Endothelial cell of umbilical vein (primary cell): Measurements from ENCODE around the gene FBXL4. TPM values are rescaled to one million over a fixed set of nuclear protein-coding genes. Genes with fewer than 3 reads are reported as not detected.
A peak's percentile ranks its signal among the peaks of the same experiment; 100 is the strongest.

ENCODE experiments used
- BruUV-seq: library from RNA; stranded (reverse); fragments of 400-500 nt; replicated peaks from 2 replicates; lab custom pipeline; 2021; lab: Mats Ljungman, UMichigan
- CTCF ChIA-PET: fragments of 300-600, 350-600 bp; sonication (Branson Sonifier 250); formaldehyde crosslinking; loops from one replicate; lab custom pipeline; 2021; ENCODE audit warnings: antibody characterized with exemption, inconsistent platforms; lab: Charles Lee
- POLR2A ChIA-PET: fragments of 300-600, 350-600 bp; sonication (Branson Sonifier 250); formaldehyde crosslinking; loops from one replicate; lab custom pipeline; 2021; ENCODE audit warnings: antibody characterized with exemption, inconsistent platforms; lab: Charles Lee
- DNase-seq: peaks from one replicate; pipeline ENCODE4 v3.0.0-alpha.2; 2011; ENCODE audit warnings: low read depth, low spot score
- FAIRE-seq: peaks from 2 replicates; lab custom pipeline; 2011; peaks lifted over from hg19 to GRCh38; lab: Jason Lieb, UNC
- H2AFZ ChIP-seq: 2 replicates; pipeline ENCODE4 v1.6.0; 2012; ENCODE audit warnings: low read depth, low read length, control low read depth, inconsistent platforms
- H3K27ac ChIP-seq: 2 replicates; pipeline ENCODE4 v1.5.1; 2011; ENCODE audit warnings: low read depth, mild to moderate bottlenecking, control low read depth, low read length, moderate library complexity; ENCODE audit not compliant: insufficient read depth
- H3K27me3 ChIP-seq, 2 experiments: 2 replicates each; pipeline versions ENCODE4 v1.6.0 to v1.6.1; 2011; ENCODE audit warnings: low read length in 2 of 2, mixed read lengths in 1 of 2; ENCODE audit not compliant: control insufficient read depth in 2 of 2, insufficient read depth in 2 of 2
- H3K36me3 ChIP-seq, 2 experiments: 2 replicates in 1 of 2; 3 replicates in 1 of 2; pipeline ENCODE4 v1.5.1; 2011; ENCODE audit warnings: low read length in 2 of 2, mild to moderate bottlenecking in 1 of 2, moderate library complexity in 1 of 2; ENCODE audit not compliant: control insufficient read depth in 2 of 2, insufficient read depth in 2 of 2; ENCODE audit errors: extremely low read depth in 1 of 2
- H3K4me1 ChIP-seq: 3 replicates; pipeline ENCODE4 v1.5.1; 2011; ENCODE audit warnings: mild to moderate bottlenecking, low read length; ENCODE audit not compliant: control insufficient read depth, insufficient read depth; ENCODE audit errors: extremely low read depth
- H3K4me2 ChIP-seq: 2 replicates; pipeline ENCODE4 v1.6.1; 2011; ENCODE audit warnings: low read length, control low read depth, mixed read lengths; ENCODE audit not compliant: insufficient read depth
- H3K4me3 ChIP-seq, 3 experiments: fragments of 200-600 bp in 1 of 3; sonication (generic), shearing (Covaris generic) in 1 of 3; replicated peaks in 1 of 3; 2 replicates each; pipeline ENCODE4 v1.5.1; 2011 to 2016; ENCODE audit warnings: control low read depth in 3 of 3, low read length in 3 of 3, mild to moderate bottlenecking in 2 of 3, inconsistent platforms in 1 of 3, low read depth in 1 of 3, moderate library complexity in 1 of 3; ENCODE audit not compliant: insufficient read depth in 1 of 3
- H3K79me2 ChIP-seq: 2 replicates; pipeline ENCODE4 v1.6.0; 2012; ENCODE audit warnings: low read length, inconsistent platforms; ENCODE audit not compliant: control insufficient read depth, insufficient read depth
- H3K9ac ChIP-seq: replicated peaks from 2 replicates; pipeline ENCODE3; 2011; ENCODE audit warnings: low read length, control low read depth; ENCODE audit not compliant: insufficient read depth; ENCODE audit errors: extremely low read depth
- H3K9me1 ChIP-seq: replicated peaks from 3 replicates; pipeline ENCODE4 v1.6.0; 2011; ENCODE audit warnings: mild to moderate bottlenecking, low read length; ENCODE audit not compliant: control insufficient read depth, insufficient read depth; ENCODE audit errors: extremely low read depth
- H3K9me3 ChIP-seq: replicated peaks from 2 replicates; pipeline ENCODE4 v1.5.1; 2012; ENCODE audit warnings: low read length, inconsistent platforms; ENCODE audit not compliant: control insufficient read depth, insufficient read depth
- H4K20me1 ChIP-seq: replicated peaks from 2 replicates; pipeline ENCODE3; 2011; ENCODE audit warnings: mild to moderate bottlenecking, low read length; ENCODE audit not compliant: control insufficient read depth, insufficient read depth; ENCODE audit errors: extremely low read depth
- CTCF ChIP-seq, 2 donors: IDR thresholded peaks; 1 replicate in 1 of 2; 2 replicates in 1 of 2; pipeline ENCODE4 v1.5.1; 2011; ENCODE audit warnings: low read length in 2 of 2, mild to moderate bottlenecking in 2 of 2, moderate library complexity in 2 of 2, control low read depth in 1 of 2, inconsistent platforms in 1 of 2, low read depth in 1 of 2; ENCODE audit not compliant: insufficient read depth in 1 of 2; ENCODE audit errors: extremely low read depth in 1 of 2
- EZH2 ChIP-seq: IDR thresholded peaks from 2 replicates; pipeline ENCODE4 v1.6.1; 2012; ENCODE audit warnings: borderline replicate concordance, low read depth, mild to moderate bottlenecking, moderate library complexity, low read length, inconsistent platforms; ENCODE audit not compliant: severe bottlenecking
- FOS ChIP-seq: IDR thresholded peaks from 2 replicates; pipeline ENCODE4 v1.6.1; 2011; ENCODE audit warnings: mild to moderate bottlenecking, low read length, moderate library complexity, borderline replicate concordance; ENCODE audit not compliant: insufficient read depth
- JUN ChIP-seq: IDR thresholded peaks from 2 replicates; pipeline ENCODE4 v1.6.1; 2011; ENCODE audit warnings: borderline replicate concordance, low read depth; ENCODE audit not compliant: insufficient read length, insufficient read depth
- MYC ChIP-seq: IDR thresholded peaks from one replicate; pipeline ENCODE4 v1.6.1; 2011; ENCODE audit warnings: mild to moderate bottlenecking, low read depth, low read length
- POLR2A ChIP-seq: IDR thresholded peaks from 2 replicates; pipeline ENCODE4 v1.6.1; 2012; ENCODE audit warnings: low read depth, mild to moderate bottlenecking, control low read depth, low read length
- POLR2AphosphoS5 ChIP-seq: IDR thresholded peaks from 2 replicates; pipeline ENCODE4 v1.6.1; 2012; ENCODE audit warnings: low read depth, mild to moderate bottlenecking, control low read depth, low read length, moderate library complexity; ENCODE audit not compliant: insufficient read depth
- dilution Hi-C: fragments of 300-500 bp; cut with MboI; formaldehyde crosslinking; loops from one replicate; pipeline ENCODE4 v1.15.0; 2019; ENCODE audit warnings: low sequenced_read_pairs; ENCODE audit not compliant: extremely low pct_ligation_motif_present
- intact Hi-C: fragments of 100-400 bp; cut with micrococcal nuclease; formaldehyde crosslinking; loops from one replicate; pipeline ENCODE4 v1.10.0; 2022
- polyA plus RNA-seq, 4 experiments: library from polyadenylated mRNA; depleted of rRNA in 3 of 4; stranded (reverse) in 3 of 4; unstranded in 1 of 4; fragments of >200 nt; gene quantifications; 2 replicates each; pipeline versions ENCODE4 v1.2.1 to v1.2.3, GENCODE V29; 2011 to 2012; ENCODE audit warnings: missing spikeins in 1 of 4
- total RNA-seq: library from RNA; stranded (reverse); gene quantifications from 2 replicates; pipeline ENCODE4 v1.2.3, GENCODE V29; 2021

Gene FBXL4
- total and polyA plus RNA-seq, 2 donors (not counting 3 experiments of a cell fraction or from before 2014, with no cell fraction given) = 7.0 to 9.8 TPM

- TF ChIP-seq EZH2 = peak; percentile 11
- TF ChIP-seq FOS = no peak
- no peak for TF ChIP-seq POLR2A
- TF ChIP-seq POLR2AphosphoS5 = no peak
- no peak for TF ChIP-seq MYC
- no peak for TF ChIP-seq JUN
- dilution Hi-C loops (no loop called here), intact Hi-C loops (loop anchor here (10.0 kb wide), 1 partner anchor 1136 kb away; no protein-coding TSS in a partner anchor)
- no TSS peak for BruUV-seq
- DNase-seq (no peak), FAIRE-seq (no peak)
- H3K4me1 ChIP-seq = peaks cover under 1% of the 10 kb centered on the region
- no peak overlapping the region for H3K4me2 ChIP-seq
- peaks cover 81 to 100% of the 10 kb centered on the region in 2 experiments for H3K27me3 ChIP-seq
- H3K9ac ChIP-seq = no peak overlapping the region
- H2AFZ ChIP-seq = no peak overlapping the region
- H3K9me1 ChIP-seq = no peaks in the 10 kb centered on the region
- CTCF ChIA-PET = interaction anchor here (1.0 kb wide), 1 partner anchor 11 kb away, joined by 4 read pairs; no protein-coding TSS in a partner anchor
- H3K9me3 ChIP-seq = no peaks in the 10 kb centered on the region
- POLR2A ChIA-PET = no interaction called here
- no peaks in the 10 kb centered on the region for H3K79me2 ChIP-seq
- H3K4me3 ChIP-seq = no peak overlapping the region
- H3K36me3 ChIP-seq = no peaks in the 10 kb centered on the region
- no peak overlapping the region for H3K27ac ChIP-seq
- no peaks in the 10 kb centered on the region for H4K20me1 ChIP-seq
These were observed 107.4 kb downstream of the FBXL4 start for GRCh38 chr6:98840385-98840784.

GRCh38 chr6:98839781-98840361, 107.9 kb downstream of the FBXL4 start:
- no peaks in the 10 kb centered on the region for H3K36me3 ChIP-seq
- H2AFZ ChIP-seq = no peak overlapping the region
- POLR2A ChIA-PET = no interaction called here
- DNase-seq (no peak), FAIRE-seq (peak; percentile 53)
- H4K20me1 ChIP-seq = no peaks in the 10 kb centered on the region
- no peaks in the 10 kb centered on the region for H3K4me1 ChIP-seq
- H3K9me3 ChIP-seq = no peaks in the 10 kb centered on the region
- intact Hi-C loops (loop anchor here (10.0 kb wide), 2 partner anchors 755 to 1135 kb away; no protein-coding TSS in a partner anchor), dilution Hi-C loops (no loop called here)
- BruUV-seq = no TSS peak
- H3K79me2 ChIP-seq = no peaks in the 10 kb centered on the region
- H3K4me2 ChIP-seq = no peak overlapping the region
- CTCF ChIA-PET = interaction anchor here (0.6 to 1.0 kb wide), 2 partner anchors 10 to 1340 kb away, joined by 3 to 4 read pairs; no protein-coding TSS in a partner anchor
- H3K4me3 ChIP-seq = no peak overlapping the region
- peak in 1 of 2 donors; percentile 37 for TF ChIP-seq CTCF (IDR thresholded peaks at IDR 0.05; ENCODE audit: extremely low read depth in 1 of 2, insufficient read depth in 1 of 2, low read depth in 1 of 2, low read length in 2 of 2)
- no peak for TF ChIP-seq EZH2
- no peak overlapping the region for H3K9ac ChIP-seq
- no peaks in the 10 kb centered on the region for H3K9me1 ChIP-seq
- peaks cover 80 to 99% of the 10 kb centered on the region in 2 experiments for H3K27me3 ChIP-seq
- H3K27ac ChIP-seq = no peak overlapping the region
